NCI-H774 (cell line): Measurements from ENCODE around the gene RBM11.

Experiments
- DNase-seq: peaks from one replicate; lab custom pipeline; 2025; lab: John Stamatoyannopoulos, UW

The RBM11 gene, protein sequence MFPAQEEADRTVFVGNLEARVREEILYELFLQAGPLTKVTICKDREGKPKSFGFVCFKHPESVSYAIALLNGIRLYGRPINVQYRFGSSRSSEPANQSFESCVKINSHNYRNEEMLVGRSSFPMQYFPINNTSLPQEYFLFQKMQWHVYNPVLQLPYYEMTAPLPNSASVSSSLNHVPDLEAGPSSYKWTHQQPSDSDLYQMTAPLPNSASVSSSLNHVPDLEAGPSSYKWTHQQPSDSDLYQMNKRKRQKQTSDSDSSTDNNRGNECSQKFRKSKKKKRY

DNA sequence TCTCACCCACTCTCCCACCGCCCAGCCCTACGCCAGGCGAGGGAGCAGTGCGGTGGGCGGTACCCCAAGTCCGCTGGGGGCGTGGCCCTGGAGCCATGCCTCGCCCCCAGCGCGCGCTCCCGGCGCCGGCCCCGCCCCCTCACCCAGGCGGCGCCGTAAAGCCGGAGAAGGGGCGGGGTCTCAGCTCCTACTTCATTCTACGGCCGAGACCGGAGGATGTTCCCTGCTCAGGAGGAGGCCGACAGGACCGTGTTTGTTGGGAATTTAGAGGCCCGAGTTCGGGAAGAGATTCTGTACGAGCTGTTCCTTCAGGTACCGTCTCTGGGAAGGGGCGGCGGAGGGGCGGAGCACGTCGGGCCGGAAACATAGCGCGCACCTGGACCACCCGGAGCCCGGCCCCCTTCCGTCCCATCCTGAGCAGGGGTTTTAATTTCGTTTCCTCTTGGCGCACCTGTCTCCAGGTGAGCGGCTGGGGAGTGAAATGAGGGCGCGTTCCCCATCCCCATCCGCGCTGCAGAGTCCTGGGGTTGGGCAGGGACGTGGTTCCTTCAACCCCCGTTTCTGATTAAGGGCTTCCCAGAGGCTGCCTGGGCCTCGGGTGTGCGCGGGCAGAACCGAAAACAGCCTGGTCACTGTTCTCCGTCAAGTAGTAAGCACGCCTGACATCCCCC, at the start of gene RBM11:
RBM11 (plus strand) TSS at position 187 of the 671 bp plus-strand sequence; CDS start at position 217, 30 bp downstream.
- peak; percentile 82 for DNase-seq

DNA sequence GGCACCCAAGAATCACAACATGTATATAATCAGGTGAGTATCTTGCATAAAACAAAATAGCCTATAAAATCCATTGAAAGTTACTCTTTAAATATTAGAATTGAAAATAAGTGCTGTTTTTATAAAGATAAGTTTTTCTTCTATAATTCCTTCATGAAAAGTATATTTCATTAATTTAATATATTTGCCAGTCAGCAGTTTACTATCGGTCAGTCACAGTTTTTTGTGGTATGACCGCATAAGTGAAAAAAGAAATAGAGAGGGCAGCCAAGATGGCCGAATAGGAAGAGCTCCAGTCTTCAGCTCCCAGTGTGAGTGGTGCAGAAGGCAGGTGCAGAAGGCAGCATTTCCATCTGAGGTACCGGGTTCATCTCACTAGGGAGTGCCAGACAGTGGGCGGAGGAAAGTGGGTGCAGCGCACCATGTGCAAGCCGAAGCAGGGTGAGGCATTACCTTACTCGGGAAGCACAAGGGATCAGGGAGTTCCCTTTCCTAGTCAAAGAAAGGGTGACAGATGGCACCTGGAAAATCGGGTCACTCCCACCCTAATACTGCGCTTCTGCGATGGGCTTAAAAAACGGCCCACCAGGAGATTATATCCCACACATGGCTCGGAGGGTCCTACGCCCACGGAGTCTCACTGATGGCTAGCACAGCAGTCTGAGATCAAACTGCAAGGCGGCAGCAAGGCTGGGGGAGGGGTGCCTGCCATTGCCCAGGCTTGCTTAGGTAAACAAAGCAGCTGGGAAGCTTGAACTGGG, 49.3 kb upstream of the RBM11 start:
- peak; percentile 4 for DNase-seq

DNA sequence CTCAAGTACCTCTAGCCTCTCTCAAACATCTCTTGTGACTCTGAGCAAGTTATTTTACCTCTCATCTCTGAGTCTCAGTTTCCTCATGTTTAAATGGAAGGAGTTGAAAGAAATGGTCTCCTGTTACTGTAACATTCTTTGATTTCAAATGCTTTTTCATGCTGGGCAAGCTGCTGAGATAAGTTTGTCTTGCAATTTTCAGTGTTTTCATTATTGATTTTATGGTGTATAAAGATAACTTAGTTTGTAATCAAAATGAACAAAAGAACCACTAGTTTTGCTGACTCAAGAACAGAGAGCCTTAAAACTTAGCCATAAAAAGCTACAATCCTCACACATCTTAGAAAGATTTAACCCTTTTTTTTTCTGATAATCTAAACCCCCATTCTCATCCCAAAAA, 9.7 kb upstream of the RBM11 start:
- DNase-seq, result no peak

DNA sequence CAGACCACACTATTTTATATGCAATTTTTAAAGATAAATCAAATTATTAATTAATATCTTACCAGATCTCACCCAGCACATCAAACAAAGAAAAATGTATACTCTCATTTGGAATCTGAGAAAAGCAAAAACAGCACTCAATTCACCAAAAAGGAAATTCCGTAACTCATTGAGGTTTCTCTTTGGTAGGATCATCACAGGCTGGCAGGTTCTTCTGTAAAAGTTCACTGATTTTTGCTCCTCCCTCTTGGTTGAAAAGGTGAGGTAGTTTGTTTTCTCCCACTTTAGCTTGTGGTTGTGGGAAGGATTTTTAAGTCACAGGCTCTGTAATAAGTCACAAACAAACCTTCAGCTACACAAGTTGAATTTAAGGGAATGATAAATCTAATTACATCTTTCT, 5.2 kb upstream of the RBM11 start, which contains the start of gene LIPI:
LIPI (minus strand) TSS at position 218 of the 400 bp plus-strand sequence; CDS start at position 108, 110 bp downstream.
- DNase-seq, result no peak

DNA sequence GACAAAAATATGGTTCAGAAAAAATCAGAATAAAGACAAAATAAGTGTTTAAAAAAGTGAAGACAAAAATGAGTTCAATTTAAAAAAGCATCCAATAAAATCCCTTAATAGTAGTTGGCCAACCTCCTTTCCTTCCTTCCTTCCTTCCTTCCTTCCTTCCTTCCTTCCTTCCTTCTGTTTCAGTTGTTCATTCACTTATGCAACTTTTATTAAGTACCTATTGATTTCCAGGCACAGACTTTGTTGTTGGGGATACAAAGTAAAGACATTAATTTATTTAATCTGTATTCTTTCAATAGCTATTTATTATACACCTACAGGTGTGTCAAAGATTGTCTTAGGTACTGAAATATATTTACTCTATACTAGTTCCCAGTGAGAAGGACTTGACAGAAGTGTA, 2.8 kb upstream of the RBM11 start:
- DNase-seq, result no peak

DNA sequence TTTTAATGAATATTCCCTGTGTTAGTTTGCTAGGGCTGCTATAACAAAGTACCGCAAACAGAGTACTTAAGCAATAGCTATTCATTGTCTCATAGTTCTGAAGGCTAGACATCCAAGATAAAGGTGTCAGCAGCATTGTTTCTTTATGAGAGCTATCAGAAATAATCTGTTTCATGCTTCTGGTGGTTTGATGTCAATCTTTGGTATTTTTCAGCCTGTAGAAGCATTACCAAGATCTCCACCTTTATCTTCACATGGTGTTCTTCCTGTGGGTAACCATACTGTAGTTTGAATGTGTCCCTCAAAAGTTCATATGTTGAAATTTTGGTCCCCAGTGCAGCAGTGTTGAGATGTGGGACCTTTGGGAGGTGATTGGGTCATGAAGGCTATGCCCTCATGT, 7.4 kb downstream of the RBM11 start:
- no peak for DNase-seq

DNA sequence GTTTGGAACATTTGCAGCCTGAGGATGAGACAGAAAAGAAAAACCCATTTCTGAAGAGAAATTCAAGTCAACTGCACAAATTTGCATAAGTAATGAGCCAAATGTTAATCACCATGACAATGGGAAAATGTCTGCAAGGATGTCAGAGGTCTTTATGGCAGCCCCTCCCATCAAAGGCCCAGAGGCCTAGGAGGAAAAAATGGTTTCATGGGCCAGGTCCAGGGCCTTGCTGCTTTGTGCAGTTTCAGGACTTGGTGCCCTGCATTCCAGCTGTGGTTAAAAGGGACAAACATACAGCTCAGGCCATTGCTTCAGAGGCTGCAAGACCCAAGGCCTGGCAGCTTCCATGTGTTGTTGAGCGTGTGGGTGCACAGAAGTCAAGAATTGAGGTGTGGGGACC, 13.4 kb downstream of the RBM11 start:
- no peak for DNase-seq

DNA sequence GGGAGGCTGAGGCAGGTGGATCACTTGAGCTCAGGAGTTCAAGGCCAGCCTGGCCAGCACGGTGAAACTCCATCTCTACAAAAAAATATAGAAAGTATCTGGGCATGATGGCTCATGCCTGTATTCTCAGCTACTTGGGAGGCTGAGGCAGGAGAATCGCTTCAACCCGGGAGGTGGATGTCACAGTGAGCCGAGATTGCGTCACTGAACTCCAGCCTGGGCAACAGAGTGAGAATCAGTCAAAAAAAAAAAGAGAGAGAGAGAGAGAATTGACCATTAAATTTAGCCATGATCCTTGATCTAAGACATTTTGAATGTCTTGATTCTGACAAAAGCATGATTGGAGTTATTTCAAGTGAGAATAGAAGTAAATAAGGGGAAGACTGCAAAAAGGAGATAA, 19.1 kb downstream of the RBM11 start:
- DNase-seq, result no peak

DNA sequence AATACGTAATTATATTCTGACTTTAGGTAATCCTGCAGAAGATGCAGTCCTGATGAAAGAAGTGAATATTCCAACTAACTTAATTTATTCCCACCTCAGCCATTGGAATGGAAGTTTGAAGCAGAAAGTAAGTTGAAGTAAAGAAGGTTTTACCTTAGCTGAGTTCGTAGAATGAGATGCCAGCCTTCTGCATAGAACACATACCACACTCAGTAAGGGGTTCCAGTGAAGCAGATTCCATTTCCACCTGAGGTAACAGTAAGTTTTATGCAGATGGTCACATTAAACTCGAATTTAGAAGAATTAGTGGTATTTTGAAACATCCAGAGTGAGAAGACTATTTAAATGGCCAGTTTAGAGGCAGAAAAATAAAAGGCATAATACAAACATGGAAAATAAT, 20.2 kb downstream of the RBM11 start:
- no peak for DNase-seq

DNA sequence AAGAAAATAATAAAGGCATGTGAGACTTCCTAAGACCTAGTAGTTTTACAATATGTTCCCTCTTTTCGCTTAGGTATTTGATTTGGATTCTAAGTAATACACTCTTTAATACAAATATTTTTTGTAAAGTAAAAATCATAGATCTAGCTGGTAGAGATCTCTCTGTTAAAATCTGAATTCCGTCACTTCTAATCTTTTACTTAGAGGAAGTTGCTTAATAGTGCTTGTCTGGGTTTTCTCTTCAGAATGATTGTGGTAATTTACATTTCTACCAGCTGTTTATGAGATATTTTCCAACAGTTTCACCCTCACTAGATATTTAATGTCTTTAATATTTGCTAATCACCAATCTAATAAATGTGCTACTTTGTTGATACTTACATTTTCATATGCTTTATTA, 23.3 kb downstream of the RBM11 start:
- DNase-seq, result no peak

DNA sequence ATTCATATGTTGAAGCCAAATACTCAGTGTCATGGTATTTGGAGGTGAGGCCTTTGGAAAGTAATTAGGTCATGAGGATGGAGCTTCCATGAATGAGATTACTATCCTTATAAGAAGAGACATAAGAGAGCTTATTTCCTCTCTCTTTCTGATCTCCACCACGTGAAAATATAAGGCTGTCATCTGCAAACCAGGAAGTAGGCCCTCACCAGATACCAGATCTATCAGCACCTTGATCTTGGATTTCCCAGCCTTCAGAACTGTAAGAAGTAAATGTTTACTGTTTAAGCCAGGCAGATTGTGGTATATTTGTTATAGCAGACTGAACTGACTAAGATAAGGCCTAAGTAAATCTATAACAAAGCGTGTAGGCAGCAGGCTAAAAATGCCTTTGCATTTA, 25.3 kb downstream of the RBM11 start:
- DNase-seq, result no peak

DNA sequence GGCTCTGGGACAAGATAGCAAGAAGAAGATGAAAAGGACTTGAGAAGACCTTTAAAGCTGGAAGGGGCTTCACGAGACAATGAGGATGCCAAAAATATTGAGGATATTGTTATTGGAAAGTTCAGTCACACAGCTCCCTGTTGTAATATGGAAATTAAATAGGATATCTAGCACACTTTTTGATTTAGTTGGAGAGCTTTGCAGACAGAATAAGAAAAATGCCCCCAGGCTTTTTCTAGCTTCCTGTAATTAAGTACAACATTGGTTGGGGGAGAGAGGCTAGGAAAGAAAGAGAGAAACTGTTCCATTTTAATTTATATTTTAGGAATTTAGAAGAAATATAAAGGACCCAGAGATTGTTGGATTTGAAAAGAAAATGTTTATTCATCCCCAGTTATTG, 27.5 kb downstream of the RBM11 start:
- DNase-seq, result no peak

DNA sequence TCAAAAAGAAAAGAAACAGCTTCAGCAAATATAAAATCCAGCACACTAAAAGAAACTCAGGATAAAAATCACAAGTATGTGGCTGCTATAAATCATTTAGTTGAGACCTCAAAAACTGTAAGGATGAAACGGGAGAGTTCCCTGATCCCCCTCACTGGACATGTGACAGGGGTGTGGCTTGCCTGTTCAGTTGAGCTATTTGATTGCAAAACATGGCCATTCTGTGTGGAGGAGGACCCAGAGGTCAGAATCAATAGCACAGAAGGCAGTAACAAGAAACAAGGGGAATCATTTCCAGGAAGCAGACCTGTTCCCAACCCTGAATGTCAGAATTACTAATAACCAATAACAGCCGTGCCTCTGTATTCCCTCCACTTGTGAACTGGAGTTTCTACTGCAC, 27.9 kb downstream of the RBM11 start:
- no peak for DNase-seq

DNA sequence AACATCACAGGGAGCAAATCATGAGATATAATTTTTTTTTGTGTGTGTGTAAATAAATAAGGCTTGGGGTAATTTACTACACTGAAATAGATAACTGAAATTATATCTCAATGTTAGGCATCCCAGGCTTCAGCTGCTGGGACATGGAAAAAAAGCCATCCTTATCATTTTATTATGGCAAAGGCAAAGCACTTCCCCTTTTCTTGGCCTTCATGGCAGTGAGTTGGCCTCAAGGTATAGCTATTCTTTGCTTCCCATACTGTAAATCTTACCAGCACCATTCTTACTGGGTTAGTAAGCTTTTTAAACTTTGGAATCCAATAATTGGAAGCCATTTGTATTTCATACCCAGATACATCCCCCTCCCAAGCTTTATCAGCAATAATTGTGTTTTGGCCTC, 29.0 kb downstream of the RBM11 start:
- no peak for DNase-seq

DNA sequence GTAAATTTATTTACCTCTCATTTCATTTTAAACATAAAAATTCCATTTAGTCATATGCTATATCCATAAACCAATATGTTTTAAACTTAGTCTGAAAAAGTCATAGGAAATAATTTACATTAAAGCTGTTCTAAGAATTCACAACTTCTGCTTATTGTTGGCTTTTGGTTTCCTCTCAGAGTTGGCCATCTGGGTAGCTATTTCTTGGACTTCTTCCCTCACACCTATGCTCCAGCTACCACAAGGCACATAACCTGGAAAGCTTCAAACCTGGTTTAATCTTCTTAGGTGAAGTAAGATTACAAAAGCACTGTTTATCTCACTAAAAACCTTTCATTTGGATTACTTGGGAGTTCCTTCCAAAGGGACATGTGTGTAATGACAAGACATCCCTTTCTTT, 29.8 kb downstream of the RBM11 start:
- no peak for DNase-seq

DNA sequence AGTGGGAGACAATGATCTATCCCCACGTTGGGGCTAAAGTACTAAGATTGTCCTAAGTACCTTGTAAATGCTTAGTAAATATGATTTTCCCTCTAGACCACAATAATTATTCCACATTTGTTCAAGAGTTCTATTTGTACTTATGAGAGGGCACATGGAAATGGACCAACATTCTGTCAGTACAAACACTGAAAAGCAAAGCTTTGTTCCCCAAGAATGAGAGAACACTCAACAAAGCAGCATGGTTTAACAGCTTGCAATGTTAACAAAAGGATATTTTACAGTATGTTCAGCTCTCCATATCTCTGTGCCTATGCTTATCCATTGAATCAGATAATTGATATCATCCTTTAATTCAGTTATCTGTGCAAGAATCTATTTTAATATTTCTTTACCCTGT, 35.4 kb downstream of the RBM11 start:
- peak; percentile 18 for DNase-seq

DNA sequence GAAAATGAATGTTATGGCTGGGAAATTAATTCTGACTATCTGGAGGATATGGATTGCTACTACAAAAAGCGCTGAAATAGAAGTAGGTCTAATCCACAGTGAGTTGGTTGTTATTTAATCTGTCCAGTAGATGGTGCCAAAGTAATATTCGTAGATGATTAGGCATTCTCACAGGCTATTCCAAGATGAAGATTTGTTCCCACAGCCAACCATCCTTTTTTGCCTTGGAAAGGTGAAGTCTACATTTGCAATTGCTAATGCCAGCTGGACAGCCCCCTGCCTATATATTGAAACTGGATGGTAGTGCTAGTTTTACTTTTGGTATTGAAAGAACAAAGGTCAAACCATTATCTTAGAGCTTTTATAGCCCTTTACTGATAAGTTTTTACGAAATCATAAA, 43.8 kb downstream of the RBM11 start:
- peak; percentile 24 for DNase-seq

DNA sequence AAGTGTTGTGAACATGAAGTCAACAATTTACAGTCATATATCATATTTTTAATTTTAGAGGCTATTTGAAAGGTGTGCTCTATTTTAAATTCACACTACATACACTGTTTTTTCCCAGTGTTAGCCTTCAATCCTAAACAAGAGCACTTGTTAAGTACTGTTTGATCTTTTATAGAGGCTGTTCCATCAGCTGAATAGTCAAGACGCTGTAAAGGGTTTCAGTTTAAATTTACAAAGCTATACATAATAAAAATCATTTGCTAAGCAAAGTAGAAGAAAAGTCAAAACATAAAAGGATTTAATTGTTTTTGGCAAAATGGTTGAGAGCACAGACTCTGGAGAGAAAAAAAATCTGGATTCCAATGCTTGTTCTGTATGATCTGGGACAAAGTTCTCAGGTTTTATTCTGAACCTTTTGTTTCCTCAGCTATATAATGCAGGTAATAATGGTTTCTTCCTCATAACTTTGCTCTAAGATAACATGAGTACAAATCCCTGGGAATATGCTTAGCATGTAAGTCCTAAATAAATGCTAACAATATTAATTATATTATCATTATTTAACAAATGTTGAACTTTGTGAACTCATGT, 44.3 kb downstream of the RBM11 start:
- no peak for DNase-seq

DNA sequence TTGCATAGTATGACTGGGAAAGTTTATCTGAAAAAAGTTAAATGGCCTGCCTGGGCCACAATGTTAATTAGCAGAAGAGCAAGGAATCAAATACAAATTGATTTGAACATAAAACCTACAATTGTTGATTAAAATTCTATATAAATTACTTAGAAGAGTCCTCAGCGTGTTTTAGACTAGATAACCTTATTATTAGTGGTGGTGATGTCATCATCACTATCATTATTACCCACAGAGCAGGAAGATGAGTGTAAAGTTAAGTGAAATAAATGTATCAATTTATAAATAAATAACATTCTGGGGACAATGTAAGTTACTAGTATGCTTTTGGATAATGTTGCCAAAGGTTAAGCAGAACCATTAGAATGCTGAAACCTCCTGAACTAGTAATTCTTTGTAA, 46.1 kb downstream of the RBM11 start:
- DNase-seq, result no peak

DNA sequence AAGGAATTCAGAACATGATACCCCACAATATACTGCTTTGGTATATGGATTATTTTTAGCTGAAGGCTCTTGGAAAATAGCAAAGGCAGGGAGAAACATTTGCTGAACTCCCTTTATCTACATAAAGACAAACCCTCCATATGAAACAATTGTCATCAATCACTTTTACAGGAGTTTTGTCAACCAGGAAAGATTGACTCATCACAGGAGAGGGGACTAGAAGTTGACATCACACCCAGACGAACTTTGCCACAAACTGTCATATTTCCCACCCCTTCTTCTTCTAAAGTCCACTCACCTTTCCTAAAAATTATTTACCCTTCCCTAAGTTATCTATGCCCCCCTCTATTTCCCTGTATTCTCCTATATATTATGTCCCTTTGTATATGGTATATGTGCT, 47.9 kb downstream of the RBM11 start:
- no peak for DNase-seq

DNA sequence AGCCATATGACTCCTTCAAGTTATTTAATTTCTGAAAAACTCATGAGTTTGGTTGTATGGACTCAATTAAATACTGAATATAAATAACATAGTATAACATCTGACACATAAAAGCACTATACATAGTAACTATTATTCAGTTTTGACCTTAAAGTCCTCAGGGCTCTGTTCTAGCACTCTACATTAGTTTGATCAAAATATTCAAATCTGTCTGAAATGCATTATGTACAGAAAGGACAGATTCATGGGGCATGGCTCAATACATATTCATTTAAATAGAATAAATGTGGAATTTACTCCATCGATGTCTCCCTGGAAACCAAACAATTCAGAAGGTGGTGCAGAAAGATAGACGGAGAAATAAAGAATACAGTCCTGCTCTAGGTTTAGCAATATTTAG, 49.1 kb downstream of the RBM11 start:
- DNase-seq, result no peak

DNA sequence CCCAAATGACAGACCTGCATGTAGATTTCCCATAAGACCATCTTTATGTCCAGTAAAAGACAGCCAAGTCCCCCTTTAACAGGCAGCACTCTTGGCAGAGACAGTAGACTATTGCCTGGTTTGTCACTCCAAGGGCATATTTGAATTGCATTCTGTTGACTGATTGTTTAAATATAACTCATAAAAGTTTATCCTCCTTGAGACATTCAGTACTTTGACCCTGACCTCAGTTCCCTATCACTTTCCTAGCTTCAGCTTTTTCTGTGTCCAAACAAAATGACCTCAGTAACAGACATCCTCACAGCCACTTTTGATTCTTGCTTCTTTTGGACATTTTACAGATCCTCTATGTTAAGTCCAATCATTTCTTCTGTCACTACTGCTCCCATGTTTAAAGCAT, 51.1 kb downstream of the RBM11 start:
- no peak for DNase-seq

DNA sequence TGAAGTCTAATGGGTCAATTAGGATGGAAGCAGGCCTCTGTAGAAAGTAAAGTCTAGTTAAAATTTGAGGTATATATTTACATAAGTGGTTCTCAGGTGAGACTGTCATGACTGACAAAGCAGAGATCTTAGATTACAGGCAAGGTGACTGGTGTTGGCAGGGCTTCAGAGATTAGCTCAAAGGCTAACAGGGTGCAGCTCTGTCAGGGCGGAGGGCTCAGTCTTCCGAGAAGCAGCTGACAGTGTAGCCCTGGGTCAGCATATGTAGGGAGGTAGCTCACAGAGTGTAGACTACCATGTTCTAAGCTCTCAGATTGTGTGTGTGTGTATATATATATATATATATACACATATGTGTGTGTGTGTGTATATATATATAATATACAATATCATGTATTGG, 54.7 kb downstream of the RBM11 start:
- DNase-seq, result no peak
